Inflammatory macrophage (primary cell): ENCODE data around the gene ANKRD30B.
"Not testable (repeated sequence)": the region's sequence is repeated elsewhere in the genome, so short reads cannot be mapped to it uniquely, and the experiment has no call there.

Source experiments
- DNase-seq, 2 donors: peaks; one replicate each; pipeline ENCODE4 v3.0.0-alpha.2; 2020 to 2022

Gene ANKRD30B

GRCh38 chr18:14858514-14858913 lies 110.5 kb downstream of the ANKRD30B start:
- DNase-seq, result not testable (repeated sequence)

DNA sequence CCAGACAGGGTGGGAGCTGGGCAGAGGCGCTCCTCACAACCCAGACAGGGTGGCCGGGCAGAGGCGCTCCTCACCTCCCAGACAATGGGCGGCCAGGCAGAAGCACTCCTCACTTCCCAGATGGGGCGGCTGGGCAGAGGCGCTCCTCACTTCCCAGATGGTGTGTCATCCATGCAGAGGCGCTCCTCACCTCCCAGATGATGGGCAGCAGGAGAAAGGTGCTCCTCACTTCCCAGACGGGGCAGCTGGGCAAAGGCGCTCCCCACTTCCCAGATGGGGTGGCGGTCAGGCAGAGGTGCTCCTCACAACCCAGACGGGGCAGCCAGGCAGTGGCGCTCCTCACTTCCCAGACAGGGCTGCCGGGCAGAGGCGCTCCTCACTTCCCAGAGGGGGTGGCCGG lies 112.0 kb downstream of the ANKRD30B start:
- DNase-seq, result not testable (repeated sequence)

DNA sequence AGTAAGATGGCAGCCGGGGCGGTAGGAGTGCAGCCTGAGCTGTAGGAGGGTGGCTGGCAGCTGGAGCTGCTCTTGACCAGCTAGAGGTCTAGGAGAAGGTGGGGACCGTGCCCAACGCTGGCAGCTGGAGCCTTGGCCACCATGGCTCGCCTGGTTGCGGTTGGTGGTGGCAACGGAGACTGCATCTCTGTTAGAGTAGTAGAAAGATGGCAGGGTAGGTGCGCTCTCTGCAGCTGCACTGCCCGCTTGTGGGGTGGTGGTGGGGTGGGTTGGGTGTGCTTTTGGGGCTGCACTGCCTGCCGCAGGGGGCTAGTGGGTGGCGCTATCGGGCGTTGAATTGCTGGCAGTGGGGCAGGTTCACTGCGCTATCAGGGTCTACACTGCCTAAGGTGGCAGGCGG lies 118.5 kb downstream of the ANKRD30B start:
- DNase-seq, result not testable (repeated sequence)

DNA sequence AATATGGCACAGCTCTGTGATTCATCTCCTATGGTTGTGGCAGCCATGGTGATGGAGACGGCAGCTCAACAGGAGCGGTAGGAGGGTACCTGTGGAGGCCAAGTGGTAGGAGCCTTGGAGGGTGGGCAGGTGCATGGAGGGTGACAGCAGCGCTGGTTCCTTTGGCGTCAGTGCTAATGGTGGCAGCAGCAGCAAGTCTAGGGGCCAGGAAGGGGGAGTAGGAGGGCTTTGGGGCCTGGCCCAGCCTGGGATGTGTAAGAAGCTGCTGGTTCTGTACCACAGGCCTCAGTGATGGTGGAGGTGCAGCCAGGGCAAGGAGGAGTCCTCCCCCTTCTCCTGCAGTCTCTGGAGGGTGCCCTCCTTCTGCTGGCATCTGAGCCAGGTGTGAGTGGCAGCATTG lies 120.0 kb downstream of the ANKRD30B start:
- not testable (repeated sequence) for DNase-seq

GRCh38 chr18:14868825-14869224 lies 120.9 kb downstream of the ANKRD30B start:
- DNase-seq, result not testable (repeated sequence)

- DNase-seq, result not testable (repeated sequence)
Measured at GRCh38 chr18:14878826-14879225, 130.9 kb downstream of the ANKRD30B start.

DNA sequence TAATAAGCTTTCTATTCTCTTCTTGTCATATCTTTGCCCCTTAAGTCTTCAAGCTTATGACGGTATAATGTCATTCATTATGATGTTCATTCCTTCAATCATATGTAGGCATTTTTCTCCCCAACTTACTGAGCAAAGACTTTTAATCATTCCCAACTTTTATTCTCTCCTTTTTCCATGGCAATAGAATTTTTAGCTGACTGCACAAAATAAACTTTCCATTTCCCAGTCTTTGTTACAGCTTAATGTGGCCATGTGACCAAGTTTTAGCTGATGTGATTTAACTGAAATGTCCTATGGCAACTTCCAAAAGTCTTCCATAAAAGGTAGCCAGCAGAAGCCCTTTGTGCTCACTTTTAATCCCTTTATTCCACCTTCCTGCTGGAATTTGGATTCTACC lies 152.5 kb downstream of the ANKRD30B start:
- no peak for DNase-seq
